K562 (cell line): Measurements from ENCODE around the gene ZNF148.

Source experiments
- ATF2 ChIP-seq: sonication (generic); formaldehyde crosslinking; IDR thresholded peaks from 2 replicates; pipeline ENCODE4 v1.8.1; 2022; ENCODE audit warnings: missing genetic modification reagents
- CTCF ChIP-seq, 3 experiments: IDR thresholded peaks in 2 of 3; conservative IDR thresholded peaks in 1 of 3; 2 replicates each; pipeline ENCODE4 v1.5.1; 2011 to 2012; ENCODE audit warnings: low read length in 3 of 3, mild to moderate bottlenecking in 3 of 3, control low read depth in 2 of 3, improper control_type of control experiment in 1 of 3, inconsistent platforms in 1 of 3, low read depth in 1 of 3, mixed read lengths in 1 of 3, moderate library complexity in 1 of 3; ENCODE audit not compliant: insufficient read depth in 2 of 3
- KAT7 ChIP-seq: sonication (generic); formaldehyde crosslinking; IDR thresholded peaks from 2 replicates; pipeline ENCODE4 v1.8.0; 2022; ENCODE audit warnings: missing genetic modification reagents, mild to moderate bottlenecking, borderline replicate concordance
- KLF16 ChIP-seq: IDR thresholded peaks from 2 replicates; pipeline ENCODE4 v1.6.1; 2016; ENCODE audit warnings: antibody characterized with exemption
- ZBTB26 ChIP-seq: fragments of 450-650 bp; formaldehyde crosslinking; IDR thresholded peaks from 2 replicates; pipeline ENCODE4 v1.4.0; 2022; ENCODE audit warnings: missing genetic modification characterization
- ZKSCAN8 ChIP-seq: fragments of 200-800 bp; sonication (Bioruptor generic); IDR thresholded peaks from 2 replicates; pipeline ENCODE4 v1.6.1; 2016; ENCODE audit warnings: missing genetic modification characterization, missing compliant biosample characterization

- TF ChIP-seq KAT7 (CRISPR knock-in tag) (no peak), ZKSCAN8 (CRISPR knock-in tag) (no peak), KLF16 (no peak), ZBTB26 (CRISPR knock-in tag) (no peak), ATF2 (CRISPR knock-in tag) (no peak), CTCF (IDR thresholded peaks at IDR 0.05 in 2 of 3, conservative IDR thresholded peaks at IDR 0.05 in 1 of 3; ENCODE audit: insufficient read depth in 2 of 3, low read depth in 1 of 3, low read length in 3 of 3) (no peak)
Measured at GRCh38 chr3:125367403-125368230, 7.5 kb downstream of the ZNF148 start.
